Measurements from ENCODE around the gene AEBP2.

DNA sequence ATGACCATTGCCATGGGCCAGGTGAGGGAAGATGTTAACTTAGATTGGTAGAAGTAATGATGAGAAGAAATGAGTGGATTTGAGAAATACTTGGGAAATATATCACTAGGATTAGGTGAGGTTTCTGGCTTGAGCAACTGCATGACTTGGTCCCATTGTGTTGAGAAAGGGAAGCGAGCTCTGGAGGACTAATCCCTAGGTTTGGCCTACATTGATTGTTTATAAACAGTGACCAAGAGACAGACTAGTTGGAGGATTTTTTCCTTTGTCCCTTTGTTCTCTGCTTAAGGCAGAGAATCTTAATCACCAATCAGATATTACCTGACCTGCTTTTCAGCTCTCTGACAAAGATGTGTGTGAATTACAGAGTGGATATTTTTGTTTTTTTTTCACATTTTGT lies 100.5 kb downstream of the AEBP2 start:
- no peak for TF ChIP-seq POLR2A (IDR thresholded peaks at IDR 0.05)
- TF ChIP-seq, protein P1, sequence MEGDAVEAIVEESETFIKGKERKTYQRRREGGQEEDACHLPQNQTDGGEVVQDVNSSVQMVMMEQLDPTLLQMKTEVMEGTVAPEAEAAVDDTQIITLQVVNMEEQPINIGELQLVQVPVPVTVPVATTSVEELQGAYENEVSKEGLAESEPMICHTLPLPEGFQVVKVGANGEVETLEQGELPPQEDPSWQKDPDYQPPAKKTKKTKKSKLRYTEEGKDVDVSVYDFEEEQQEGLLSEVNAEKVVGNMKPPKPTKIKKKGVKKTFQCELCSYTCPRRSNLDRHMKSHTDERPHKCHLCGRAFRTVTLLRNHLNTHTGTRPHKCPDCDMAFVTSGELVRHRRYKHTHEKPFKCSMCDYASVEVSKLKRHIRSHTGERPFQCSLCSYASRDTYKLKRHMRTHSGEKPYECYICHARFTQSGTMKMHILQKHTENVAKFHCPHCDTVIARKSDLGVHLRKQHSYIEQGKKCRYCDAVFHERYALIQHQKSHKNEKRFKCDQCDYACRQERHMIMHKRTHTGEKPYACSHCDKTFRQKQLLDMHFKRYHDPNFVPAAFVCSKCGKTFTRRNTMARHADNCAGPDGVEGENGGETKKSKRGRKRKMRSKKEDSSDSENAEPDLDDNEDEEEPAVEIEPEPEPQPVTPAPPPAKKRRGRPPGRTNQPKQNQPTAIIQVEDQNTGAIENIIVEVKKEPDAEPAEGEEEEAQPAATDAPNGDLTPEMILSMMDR (IDR thresholded peaks at IDR 0.05 in 4 of 5, conservative IDR thresholded peaks at IDR 0.05 in 1 of 5): no peak

Data from gastrocnemius medialis (tissue), 4 donors.